HCT116 (cell line): ENCODE data around the gene OSBPL5.

Experiments used
- CTCF ChIP-seq, 3 experiments: fragments of 200-600 bp in 1 of 3; sonication (generic) in 1 of 3; IDR thresholded peaks in 2 of 3; conservative IDR thresholded peaks in 1 of 3; 2 replicates each; pipeline ENCODE4 v1.5.1; 2012 to 2017; ENCODE audit warnings: low read depth in 2 of 3, low read length in 2 of 3, antibody characterized with exemption in 1 of 3, borderline replicate concordance in 1 of 3, control low read depth in 1 of 3, mild to moderate bottlenecking in 1 of 3, mixed read lengths in 1 of 3, mixed run types in 1 of 3, moderate library complexity in 1 of 3; ENCODE audit not compliant: insufficient read depth in 1 of 3
- POLR2A ChIP-seq: IDR thresholded peaks from 2 replicates; pipeline ENCODE4 v1.7.0; 2011; ENCODE audit warnings: borderline replicate concordance; ENCODE audit not compliant: insufficient read depth, insufficient read length; ENCODE audit errors: extremely low read depth
- POLR2AphosphoS5 ChIP-seq: IDR thresholded peaks from 2 replicates; pipeline ENCODE4 v1.6.1; 2011; ENCODE audit warnings: mild to moderate bottlenecking, low read depth, low read length, moderate library complexity
- ZNF274 ChIP-seq: fragments of 200-500 bp; sonication (Bioruptor generic); IDR thresholded peaks from 2 replicates; pipeline ENCODE4 v1.6.1; 2014; ENCODE audit warnings: mild to moderate bottlenecking, low read depth, low read length, inconsistent platforms

DNA sequence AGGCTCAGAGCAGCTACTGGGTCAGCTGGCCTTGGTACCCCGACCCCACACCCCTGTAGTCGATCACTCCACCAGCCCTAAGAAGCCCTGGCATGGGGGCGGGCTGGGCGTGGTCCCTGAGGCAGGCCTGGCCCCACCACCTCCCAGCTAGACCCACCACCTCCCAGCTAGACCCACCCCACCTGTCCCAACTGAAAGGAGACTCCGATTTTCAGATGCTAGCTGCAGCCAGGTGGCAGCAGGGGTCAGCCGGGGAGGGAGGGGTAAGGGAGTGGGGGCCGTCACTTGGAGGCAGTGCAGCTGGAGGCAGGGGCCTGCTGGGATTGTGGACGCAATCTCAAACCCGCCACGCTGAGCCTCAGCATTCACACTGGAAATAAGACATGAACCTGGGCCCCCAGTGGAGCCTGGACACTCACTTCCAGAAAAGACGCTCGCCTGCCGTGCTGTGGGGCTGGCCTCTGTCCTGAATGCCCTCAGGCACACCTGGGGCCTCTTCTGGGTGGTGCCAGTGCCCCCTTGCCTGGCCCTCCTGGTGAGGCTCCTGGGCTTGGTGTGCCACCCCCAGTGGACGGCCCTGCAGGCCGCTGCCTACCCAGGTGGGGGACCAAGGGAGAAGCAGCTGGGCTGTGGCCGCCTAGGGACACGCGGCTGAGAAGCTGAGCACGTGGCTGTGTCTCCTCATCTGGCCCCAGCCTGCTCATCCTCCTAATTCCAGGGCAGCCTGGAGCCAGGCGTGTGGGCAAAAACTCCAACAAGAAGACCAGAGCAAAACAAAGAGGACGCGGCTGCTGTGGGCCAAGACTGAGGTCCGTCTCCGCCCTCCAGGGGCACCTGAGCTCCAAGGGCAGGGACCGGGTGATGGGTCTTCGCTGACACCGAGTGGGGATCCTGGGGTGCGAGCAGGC, 26.7 kb downstream of the OSBPL5 start:
- TF ChIP-seq POLR2A (no peak), ZNF274 (no peak), CTCF (IDR thresholded peaks at IDR 0.05 in 2 of 3, conservative IDR thresholded peaks at IDR 0.05 in 1 of 3; ENCODE audit: borderline replicate concordance in 1 of 3, insufficient read depth in 1 of 3, low read depth in 2 of 3, low read length in 2 of 3) (no peak), POLR2AphosphoS5 (no peak)
